DND-41 (cell line): Measurements from ENCODE around the gene GAB1.

Experiments
- EZH2 ChIP-seq: IDR thresholded peaks from 3 replicates; pipeline ENCODE4 v1.6.1; 2012; ENCODE audit warnings: borderline replicate concordance, low read depth, mild to moderate bottlenecking, moderate library complexity, low read length, inconsistent platforms; ENCODE audit not compliant: severe bottlenecking
- TF ChIP-seq, protein P1 (sequence below): IDR thresholded peaks from 2 replicates; pipeline ENCODE4 v1.5.1; 2012; ENCODE audit warnings: borderline replicate concordance, low read length, moderate library complexity, mild to moderate bottlenecking; ENCODE audit not compliant: poor library complexity, severe bottlenecking; ENCODE audit errors: extremely low read depth

DNA sequence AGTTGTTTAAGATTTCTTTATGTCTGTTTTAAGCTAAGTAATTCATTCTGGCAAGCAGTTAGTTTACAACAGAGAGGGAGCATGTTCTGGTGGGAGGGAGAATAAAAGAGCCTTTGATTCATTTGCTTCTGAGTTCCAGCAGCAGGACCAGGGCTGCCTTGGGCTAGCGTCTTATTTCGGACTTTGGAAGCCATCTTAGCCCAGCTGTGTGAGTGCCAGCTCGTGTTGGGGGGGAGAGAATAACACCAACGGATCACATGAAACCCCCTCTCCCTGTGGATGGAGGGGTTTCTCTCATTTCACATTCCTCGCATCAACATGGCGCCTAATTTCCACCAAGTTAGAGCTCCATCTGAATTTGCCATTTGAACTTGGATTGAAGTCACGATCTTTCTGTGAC is 7.4 kb downstream of the GAB1 start:
- TF ChIP-seq EZH2, result no peak
- TF ChIP-seq, protein P1, sequence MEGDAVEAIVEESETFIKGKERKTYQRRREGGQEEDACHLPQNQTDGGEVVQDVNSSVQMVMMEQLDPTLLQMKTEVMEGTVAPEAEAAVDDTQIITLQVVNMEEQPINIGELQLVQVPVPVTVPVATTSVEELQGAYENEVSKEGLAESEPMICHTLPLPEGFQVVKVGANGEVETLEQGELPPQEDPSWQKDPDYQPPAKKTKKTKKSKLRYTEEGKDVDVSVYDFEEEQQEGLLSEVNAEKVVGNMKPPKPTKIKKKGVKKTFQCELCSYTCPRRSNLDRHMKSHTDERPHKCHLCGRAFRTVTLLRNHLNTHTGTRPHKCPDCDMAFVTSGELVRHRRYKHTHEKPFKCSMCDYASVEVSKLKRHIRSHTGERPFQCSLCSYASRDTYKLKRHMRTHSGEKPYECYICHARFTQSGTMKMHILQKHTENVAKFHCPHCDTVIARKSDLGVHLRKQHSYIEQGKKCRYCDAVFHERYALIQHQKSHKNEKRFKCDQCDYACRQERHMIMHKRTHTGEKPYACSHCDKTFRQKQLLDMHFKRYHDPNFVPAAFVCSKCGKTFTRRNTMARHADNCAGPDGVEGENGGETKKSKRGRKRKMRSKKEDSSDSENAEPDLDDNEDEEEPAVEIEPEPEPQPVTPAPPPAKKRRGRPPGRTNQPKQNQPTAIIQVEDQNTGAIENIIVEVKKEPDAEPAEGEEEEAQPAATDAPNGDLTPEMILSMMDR, result no peak
